ENCODE measurements around the gene PTPRG. TPM values are rescaled to one million over a fixed set of nuclear protein-coding genes. Genes with fewer than 3 reads are reported as not detected.

PTPRG gene
- total RNA-seq, 1 experiment from 2014 or later: 69.3 TPM

DNA sequence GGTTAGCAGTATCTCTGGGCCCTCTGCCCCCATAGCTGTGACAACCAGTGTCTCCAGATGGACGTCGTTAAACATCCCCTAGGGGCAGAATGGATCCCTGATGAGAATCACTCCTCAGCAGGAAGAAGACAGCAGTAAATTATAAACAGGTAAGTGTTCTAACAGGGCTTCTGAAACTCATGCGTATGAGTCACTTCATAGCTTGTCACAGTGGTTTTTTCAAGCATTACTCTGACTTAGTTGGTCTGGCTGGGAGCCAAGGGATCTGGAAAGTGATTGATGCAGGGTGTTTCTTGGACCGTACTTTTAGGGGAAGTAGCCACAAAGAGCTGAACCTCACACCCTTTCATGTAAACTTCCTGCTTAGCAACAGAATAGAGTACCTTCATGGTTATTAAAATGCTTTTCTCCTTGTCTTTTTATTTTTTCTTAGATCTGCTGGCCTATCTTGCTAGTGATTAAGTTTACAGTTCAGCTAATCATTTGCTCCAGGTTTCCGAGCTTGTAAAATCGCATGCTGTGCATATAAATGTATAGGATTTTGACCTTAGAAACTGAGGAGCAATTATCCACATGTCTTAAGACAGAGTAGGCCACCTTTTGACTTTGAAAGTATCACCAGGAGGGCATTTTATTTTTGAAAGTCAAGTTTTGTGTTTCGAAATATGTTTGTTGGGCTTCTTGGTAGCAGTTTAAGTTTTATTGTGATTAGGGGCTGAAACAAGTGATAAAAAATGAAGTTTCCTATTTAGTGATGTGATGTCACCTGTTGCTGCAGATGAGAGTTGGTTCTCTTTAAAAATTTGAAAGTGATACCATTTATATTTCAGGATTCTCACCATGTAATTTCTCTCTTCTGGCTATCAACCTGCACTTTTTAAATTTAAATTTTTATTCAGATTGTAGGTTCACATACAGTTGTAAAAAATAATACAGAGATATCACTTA, 333.9 kb downstream of the PTPRG start:
- Histone ChIP-seq H2AFZ (ENCODE audit: low read length) (no peak overlapping the region), H2BK20ac (ENCODE audit: low read depth, low read length, poor library complexity, severe bottlenecking) (no peak overlapping the region), H2BK5ac (ENCODE audit: insufficient read length, low read length) (no peak overlapping the region), H3K23ac (ENCODE audit: insufficient read length, low read depth, low read length) (no peak overlapping the region), H3T11ph (ENCODE audit: low read length) (no peak overlapping the region), H2BK15ac (ENCODE audit: low read depth, low read length) (no peak overlapping the region), H2AK5ac (ENCODE audit: insufficient read length, low read length) (no peak overlapping the region), H3K27me3 (ENCODE audit: insufficient read depth, low read length) (no peaks in the 10 kb centered on the region), H3K4me2 (ENCODE audit: insufficient read depth, insufficient read length, low read length) (no peak overlapping the region), H3K27ac (ENCODE audit: insufficient read length, low read depth, low read length) (no peak overlapping the region), H3K79me2 (ENCODE audit: insufficient read depth, low read length) (peaks cover 13% of the 10 kb centered on the region; the same call in 1 of the 2 replicates), H3K14ac (ENCODE audit: insufficient read depth, low read length) (no peak overlapping the region), H4K91ac (ENCODE audit: insufficient read length, low read depth, low read length) (no peak overlapping the region), H3K9ac (ENCODE audit: extremely low read depth, insufficient read length, low read length) (no peak overlapping the region), H3K23me2 (ENCODE audit: insufficient read length, low read depth, low read length, poor library complexity, severe bottlenecking) (no peaks in the 10 kb centered on the region), H3K79me1 (ENCODE audit: insufficient read depth, low read depth, low read length, poor library complexity, severe bottlenecking) (peaks cover 6% of the 10 kb centered on the region), H2BK120ac (ENCODE audit: low read depth, low read length, poor library complexity, severe bottlenecking) (no peak overlapping the region), H3K4ac (ENCODE audit: low read depth, low read length) (no peak overlapping the region), H3K9me3 (ENCODE audit: control insufficient read depth, low read depth, low read length) (no peaks in the 10 kb centered on the region), H3K56ac (ENCODE audit: insufficient read length, low read depth, low read length) (no peak overlapping the region), H4K20me1 (ENCODE audit: control insufficient read depth, insufficient read depth, insufficient read length) (no peaks in the 10 kb centered on the region), H3K18ac (ENCODE audit: insufficient read length, low read depth, low read length) (no peak overlapping the region), H2BK12ac (ENCODE audit: insufficient read length, low read depth, low read length) (no peak overlapping the region), H3K4me1 (ENCODE audit: insufficient read depth, low read length) (peaks cover 9% of the 10 kb centered on the region; the same call in 1 of the 2 replicates), H4K5ac (ENCODE audit: insufficient read length, low read depth, low read length) (no peak overlapping the region), H4K8ac (replicated peaks; ENCODE audit: insufficient read length, low read depth, low read length) (no peak overlapping the region)
- H3K4me3 Mint-ChIP-seq: no peak overlapping the region; a peak in 1 of 5 replicates
- WGBS (ENCODE audit: extremely low coverage, insufficient read length, low lambda C conversion rate): no CpG with 5 or more reads among the region's 7 CpGs
- H3K36me3 Mint-ChIP-seq (ENCODE audit: insufficient read depth in 1 of 3, low read depth in 3 of 3): no peaks in the 10 kb centered on the region
- no peaks in the 10 kb centered on the region for H3K9me3 Mint-ChIP-seq
- TF ChIP-seq, protein P1, sequence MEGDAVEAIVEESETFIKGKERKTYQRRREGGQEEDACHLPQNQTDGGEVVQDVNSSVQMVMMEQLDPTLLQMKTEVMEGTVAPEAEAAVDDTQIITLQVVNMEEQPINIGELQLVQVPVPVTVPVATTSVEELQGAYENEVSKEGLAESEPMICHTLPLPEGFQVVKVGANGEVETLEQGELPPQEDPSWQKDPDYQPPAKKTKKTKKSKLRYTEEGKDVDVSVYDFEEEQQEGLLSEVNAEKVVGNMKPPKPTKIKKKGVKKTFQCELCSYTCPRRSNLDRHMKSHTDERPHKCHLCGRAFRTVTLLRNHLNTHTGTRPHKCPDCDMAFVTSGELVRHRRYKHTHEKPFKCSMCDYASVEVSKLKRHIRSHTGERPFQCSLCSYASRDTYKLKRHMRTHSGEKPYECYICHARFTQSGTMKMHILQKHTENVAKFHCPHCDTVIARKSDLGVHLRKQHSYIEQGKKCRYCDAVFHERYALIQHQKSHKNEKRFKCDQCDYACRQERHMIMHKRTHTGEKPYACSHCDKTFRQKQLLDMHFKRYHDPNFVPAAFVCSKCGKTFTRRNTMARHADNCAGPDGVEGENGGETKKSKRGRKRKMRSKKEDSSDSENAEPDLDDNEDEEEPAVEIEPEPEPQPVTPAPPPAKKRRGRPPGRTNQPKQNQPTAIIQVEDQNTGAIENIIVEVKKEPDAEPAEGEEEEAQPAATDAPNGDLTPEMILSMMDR (conservative IDR thresholded peaks at IDR 0.05): peak; percentile 30; the same call in 2 of the 3 replicates
- no peaks in the 10 kb centered on the region for H3K27me3 Mint-ChIP-seq (ENCODE audit: low read depth)
- H3K27ac Mint-ChIP-seq: peak overlapping the region in 2 of 3 experiments; percentile 47 to 76; a peak in 4 of 7 replicates
- DNase-seq: peak; percentile 53
- H3K4me1 Mint-ChIP-seq: peaks cover 57 to 60% of the 10 kb centered on the region in 2 experiments
